ENCODE measurements around the gene TMEM109.

- TF ChIP-seq MAX (IDR thresholded peaks at IDR 0.05) (no peak), EGR1 (IDR thresholded peaks at IDR 0.05) (no peak), YY1 (IDR thresholded peaks at IDR 0.05; ENCODE audit: low read depth) (no peak), RAD21 (IDR thresholded peaks at IDR 0.05; ENCODE audit: low read depth) (no peak), FOXM1 (IDR thresholded peaks at IDR 0.05; ENCODE audit: borderline replicate concordance, low read depth) (no peak), CREB1 (IDR thresholded peaks at IDR 0.05; ENCODE audit: low read depth) (no peak), TAF1 (IDR thresholded peaks at IDR 0.05; ENCODE audit: low read depth) (no peak)
Observed at GRCh38 chr11:60879971-60880588, 33.9 kb upstream of the TMEM109 start.
